Loucy (cell line): ENCODE results near the gene NLGN1.

ENCODE experiments used
- H2AFZ ChIP-seq: fragments of 200-600 bp; sonication (generic); 2 replicates; pipeline ENCODE4 v1.6.0; 2016; ENCODE audit warnings: antibody characterized with exemption, mild to moderate bottlenecking, low read length, moderate library complexity
- H3F3A ChIP-seq: fragments of 200-600 bp; 2 replicates; pipeline ENCODE4 v1.6.0; 2016; ENCODE audit warnings: antibody characterized with exemption, low read depth, mild to moderate bottlenecking
- H3K27me3 ChIP-seq: fragments of 200-600 bp; sonication (generic); 2 replicates; pipeline ENCODE4 v1.6.1; 2014; ENCODE audit warnings: low read length, mild to moderate bottlenecking; ENCODE audit not compliant: insufficient read depth, poor library complexity, severe bottlenecking
- H3K36me3 ChIP-seq: fragments of 200-600 bp; sonication (generic); 2 replicates; pipeline ENCODE4 v1.6.1; 2016; ENCODE audit warnings: low read length; ENCODE audit not compliant: insufficient read depth
- H3K4me1 ChIP-seq: fragments of 200-600 bp; sonication (generic); 2 replicates; pipeline ENCODE4 v1.5.1; 2014; ENCODE audit warnings: low read length, mild to moderate bottlenecking; ENCODE audit not compliant: insufficient read depth, poor library complexity, severe bottlenecking
- H3K4me2 ChIP-seq: fragments of 200-600 bp; sonication (generic); 2 replicates; pipeline ENCODE4 v1.6.0; 2014; ENCODE audit warnings: antibody characterized with exemption, low read length, low read depth, mild to moderate bottlenecking; ENCODE audit not compliant: poor library complexity, severe bottlenecking
- H3K4me3 ChIP-seq: fragments of 200-600 bp; sonication (generic); 2 replicates; pipeline ENCODE4 v1.5.1; 2014; ENCODE audit warnings: low read length, mild to moderate bottlenecking, mixed read lengths; ENCODE audit not compliant: poor library complexity, severe bottlenecking
- H3K79me2 ChIP-seq: fragments of 200-600 bp; sonication (generic); 2 replicates; pipeline ENCODE4 v1.6.1; 2014; ENCODE audit warnings: low read length; ENCODE audit not compliant: insufficient read depth
- H3K9ac ChIP-seq: fragments of 200-600 bp; sonication (generic); 2 replicates; pipeline ENCODE4 v1.6.0; 2014; ENCODE audit warnings: mild to moderate bottlenecking, low read depth, low read length, moderate library complexity; ENCODE audit not compliant: poor library complexity, severe bottlenecking
- H3K9me2 ChIP-seq: fragments of 200-600 bp; sonication (generic); replicated peaks from 2 replicates; pipeline ENCODE4 v1.6.1; 2016; ENCODE audit warnings: low read depth, low read length, mixed read lengths
- H3K9me3 ChIP-seq: fragments of 200-600 bp; sonication (generic); 2 replicates; pipeline ENCODE4 v1.6.1; 2014; ENCODE audit warnings: mild to moderate bottlenecking, antibody characterized with exemption, low read length, low read depth; ENCODE audit not compliant: insufficient read depth
- H4K20me1 ChIP-seq: fragments of 200-600 bp; sonication (generic); 2 replicates; pipeline ENCODE4 v1.6.0; 2014; ENCODE audit warnings: antibody characterized with exemption, low read length, mild to moderate bottlenecking; ENCODE audit not compliant: insufficient read depth, poor library complexity, severe bottlenecking
- CTCF ChIP-seq: fragments of 200-600 bp; sonication (generic); conservative IDR thresholded peaks from 2 replicates; pipeline ENCODE4 v1.5.1; 2014; ENCODE audit warnings: mild to moderate bottlenecking, antibody characterized with exemption, low read length
- EZH2phosphoT487 ChIP-seq: fragments of 200-600 bp; IDR thresholded peaks from 2 replicates; pipeline ENCODE4 v1.6.1; 2018; ENCODE audit warnings: antibody characterized with exemption, mild to moderate bottlenecking, moderate library complexity, borderline replicate concordance

NLGN1 gene

GRCh38 chr3:174061731-174062130, 664.2 kb downstream of the NLGN1 start:
- Histone ChIP-seq H3K79me2 (no peaks in the 10 kb centered on the region), H3K9me2 (no peaks in the 10 kb centered on the region), H3K27me3 (no peaks in the 10 kb centered on the region), H3K9me3 (no peaks in the 10 kb centered on the region), H3K9ac (no peak overlapping the region), H3K4me1 (no peaks in the 10 kb centered on the region), H4K20me1 (no peaks in the 10 kb centered on the region), H2AFZ (no peak overlapping the region), H3K4me2 (no peak overlapping the region), H3F3A (no peaks in the 10 kb centered on the region), H3K36me3 (no peaks in the 10 kb centered on the region), H3K4me3 (no peak overlapping the region)
- TF ChIP-seq CTCF (no peak), EZH2phosphoT487 (no peak)

DNA sequence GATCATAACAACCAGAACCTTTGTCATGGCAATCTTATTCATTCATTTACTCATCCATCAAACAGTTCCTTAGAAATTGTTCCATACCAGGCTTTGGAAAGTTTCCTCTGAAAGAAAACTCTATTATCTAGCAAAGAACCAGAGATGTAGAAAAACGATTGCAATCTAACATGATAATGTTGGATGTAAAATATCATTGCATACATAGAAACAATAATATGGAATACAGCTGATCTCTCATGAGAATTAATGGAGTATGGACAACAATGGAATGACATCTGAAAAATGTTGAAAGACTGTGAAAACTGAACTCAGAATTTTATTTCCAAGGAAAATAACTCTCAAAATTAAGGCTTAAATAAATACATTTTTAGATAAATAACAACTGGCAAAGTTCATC, 665.4 kb downstream of the NLGN1 start:
- H3F3A ChIP-seq, result no peaks in the 10 kb centered on the region
- no peaks in the 10 kb centered on the region for H3K36me3 ChIP-seq
- H3K79me2 ChIP-seq, result no peaks in the 10 kb centered on the region
- TF ChIP-seq CTCF, result no peak
- TF ChIP-seq EZH2phosphoT487, result no peak
- H2AFZ ChIP-seq, result no peak overlapping the region
- H3K27me3 ChIP-seq, result no peaks in the 10 kb centered on the region
- no peaks in the 10 kb centered on the region for H4K20me1 ChIP-seq
- no peak overlapping the region for H3K4me3 ChIP-seq
- no peaks in the 10 kb centered on the region for H3K4me1 ChIP-seq
- no peaks in the 10 kb centered on the region for H3K9me3 ChIP-seq
- H3K4me2 ChIP-seq, result no peak overlapping the region
- H3K9me2 ChIP-seq, result no peaks in the 10 kb centered on the region
- no peak overlapping the region for H3K9ac ChIP-seq

DNA sequence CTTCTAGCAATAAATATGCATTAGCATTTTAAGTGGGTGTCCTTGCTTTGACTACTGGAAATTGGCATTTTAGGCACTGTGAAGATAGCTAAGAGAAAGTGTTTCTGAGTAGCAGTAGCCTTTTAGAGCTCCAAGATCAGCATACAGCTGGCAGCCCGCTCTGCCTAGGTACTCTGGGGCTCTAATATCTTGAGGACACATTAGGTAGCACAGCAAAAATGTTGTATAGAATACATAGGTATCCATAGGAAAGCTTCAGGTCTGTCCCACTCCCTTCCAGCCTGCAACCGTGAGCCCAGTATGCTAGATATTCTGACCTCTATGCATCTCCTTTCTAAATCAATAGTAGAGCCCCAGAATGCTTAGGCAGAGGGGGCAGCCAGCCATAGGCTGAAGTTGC, 670.5 kb downstream of the NLGN1 start:
- H3K27me3 ChIP-seq, result no peaks in the 10 kb centered on the region
- no peak overlapping the region for H3K4me3 ChIP-seq
- H3K4me1 ChIP-seq, result no peaks in the 10 kb centered on the region
- no peaks in the 10 kb centered on the region for H3K79me2 ChIP-seq
- H4K20me1 ChIP-seq, result no peaks in the 10 kb centered on the region
- no peaks in the 10 kb centered on the region for H3K9me3 ChIP-seq
- H3K4me2 ChIP-seq, result no peak overlapping the region
- H3K9me2 ChIP-seq, result no peaks in the 10 kb centered on the region
- no peaks in the 10 kb centered on the region for H3F3A ChIP-seq
- H3K36me3 ChIP-seq, result no peaks in the 10 kb centered on the region
- no peak overlapping the region for H3K9ac ChIP-seq
- TF ChIP-seq EZH2phosphoT487 (no peak), CTCF (no peak)
- no peak overlapping the region for H2AFZ ChIP-seq
